ENCODE data around the gene HS3ST4. TPM values are rescaled to one million over a fixed set of nuclear protein-coding genes. Genes with fewer than 3 reads are reported as not detected.

The HS3ST4 gene
- total and polyA plus RNA-seq, 2 donors (not counting 3 experiments of a cell fraction or from before 2014, with no cell fraction given), result not detected

GRCh38 chr16:25896411-25896810, 204.7 kb downstream of the HS3ST4 start:
- H3K9me3 ChIP-seq (replicated peaks; ENCODE audit: control insufficient read depth, insufficient read depth, low read length), result peaks cover 11% of the 10 kb centered on the region
- POLR2A ChIA-PET, result no interaction called here
- no peaks in the 10 kb centered on the region for H4K20me1 ChIP-seq (replicated peaks; ENCODE audit: control insufficient read depth, extremely low read depth, insufficient read depth, low read length)
- no peak overlapping the region for H3K27ac ChIP-seq (ENCODE audit: insufficient read depth, low read depth, low read length)
- no peaks in the 10 kb centered on the region for H3K79me2 ChIP-seq (ENCODE audit: control insufficient read depth, insufficient read depth, low read length)
- no peak for FAIRE-seq
- H2AFZ ChIP-seq (ENCODE audit: low read depth, low read length), result no peak overlapping the region
- H3K9ac ChIP-seq (replicated peaks; ENCODE audit: extremely low read depth, insufficient read depth, low read length), result no peak overlapping the region
- dilution Hi-C loops (cut with MboI; ENCODE audit: extremely low pct_ligation_motif_present, low sequenced_read_pairs), result no loop called here
- no peak overlapping the region for H3K4me3 ChIP-seq (replicated peaks in 1 of 3; ENCODE audit: insufficient read depth in 1 of 3, low read depth in 1 of 3, low read length in 3 of 3)
- DNase-seq (ENCODE audit: low read depth, low spot score), result no peak
- CTCF ChIA-PET, result no interaction called here
- no peaks in the 10 kb centered on the region for H3K27me3 ChIP-seq (ENCODE audit: control insufficient read depth in 2 of 2, insufficient read depth in 2 of 2, low read length in 2 of 2)
- H3K4me1 ChIP-seq (ENCODE audit: control insufficient read depth, extremely low read depth, insufficient read depth, low read length), result no peaks in the 10 kb centered on the region
- intact Hi-C loops (cut with micrococcal nuclease), result no loop called here
- TF ChIP-seq CTCF (IDR thresholded peaks at IDR 0.05; ENCODE audit: extremely low read depth in 1 of 2, insufficient read depth in 1 of 2, low read depth in 1 of 2, low read length in 2 of 2), result no peak
- no peak for TF ChIP-seq GATA2 (IDR thresholded peaks at IDR 0.05; ENCODE audit: insufficient read depth, insufficient read length, low read depth, low read length)
- TF ChIP-seq POLR2AphosphoS5 (IDR thresholded peaks at IDR 0.05; ENCODE audit: insufficient read depth, low read depth, low read length), result no peak
- no peak for TF ChIP-seq POLR2A (IDR thresholded peaks at IDR 0.05; ENCODE audit: low read depth, low read length)
- TF ChIP-seq MYC (IDR thresholded peaks at IDR 0.05; ENCODE audit: low read depth, low read length), result no peak
- no peak for TF ChIP-seq FOS (IDR thresholded peaks at IDR 0.05; ENCODE audit: borderline replicate concordance, insufficient read depth, low read length)
- no peak for TF ChIP-seq EZH2 (IDR thresholded peaks at IDR 0.05; ENCODE audit: borderline replicate concordance, low read depth, low read length, severe bottlenecking)
- no peak for TF ChIP-seq MAX (IDR thresholded peaks at IDR 0.05; ENCODE audit: insufficient read depth, insufficient read length)
- TF ChIP-seq JUN (IDR thresholded peaks at IDR 0.05; ENCODE audit: borderline replicate concordance, insufficient read depth, insufficient read length, low read depth), result no peak
- no peaks in the 10 kb centered on the region for H3K9me1 ChIP-seq (replicated peaks; ENCODE audit: control insufficient read depth, extremely low read depth, insufficient read depth, low read length)
- H3K36me3 ChIP-seq (ENCODE audit: control insufficient read depth in 2 of 2, extremely low read depth in 1 of 2, insufficient read depth in 2 of 2, low read length in 2 of 2), result no peaks in the 10 kb centered on the region
- H3K4me2 ChIP-seq (ENCODE audit: insufficient read depth, low read length), result no peak overlapping the region
- no TSS peak for BruUV-seq (replicated peaks)

Data from endothelial cell of umbilical vein (primary cell).